GM21360 (cell line): ENCODE results near the gene RFPL3.
"Not testable (repeated sequence)": the region's sequence is repeated elsewhere in the genome, so short reads cannot be mapped to it uniquely, and the experiment has no call there.

Source experiments
- ATAC-seq: cut with Tn5 transposase; IDR thresholded peaks from one replicate; pipeline ENCODE4 v1.9.1; 2021; ENCODE audit warnings: mild to moderate bottlenecking, moderate library complexity; ENCODE audit not compliant: unreplicated experiment

RFPL3 gene

GRCh38 chr22:32352681-32353080 lies 5.0 kb upstream of the RFPL3 start:
- ATAC-seq: no peak

GRCh38 chr22:32353292-32353691 lies 4.4 kb upstream of the RFPL3 start:
- ATAC-seq: no peak

DNA sequence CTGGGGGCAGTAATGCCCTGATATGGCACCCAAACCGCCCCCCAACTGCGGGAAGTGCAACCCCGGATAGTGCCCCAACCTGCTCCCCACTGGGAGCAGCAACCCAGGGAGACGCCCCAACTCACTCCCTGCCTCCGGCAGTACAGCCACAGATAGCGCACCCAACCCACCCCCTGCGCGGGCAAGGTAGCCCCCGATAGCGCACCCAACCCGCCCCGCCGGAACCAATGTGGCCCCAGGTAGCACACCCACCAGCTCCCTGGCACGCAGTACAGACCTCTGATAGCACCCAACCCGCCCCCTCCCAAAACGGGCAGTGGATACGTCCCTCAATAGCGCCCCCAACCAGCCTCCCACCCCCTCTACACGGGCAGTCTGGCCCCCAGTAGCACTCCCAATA lies 3.8 kb upstream of the RFPL3 start:
- no peak for ATAC-seq

- no peak for ATAC-seq
Measured at GRCh38 chr22:32354360-32355351, 3.0 kb upstream of the RFPL3 start.

DNA sequence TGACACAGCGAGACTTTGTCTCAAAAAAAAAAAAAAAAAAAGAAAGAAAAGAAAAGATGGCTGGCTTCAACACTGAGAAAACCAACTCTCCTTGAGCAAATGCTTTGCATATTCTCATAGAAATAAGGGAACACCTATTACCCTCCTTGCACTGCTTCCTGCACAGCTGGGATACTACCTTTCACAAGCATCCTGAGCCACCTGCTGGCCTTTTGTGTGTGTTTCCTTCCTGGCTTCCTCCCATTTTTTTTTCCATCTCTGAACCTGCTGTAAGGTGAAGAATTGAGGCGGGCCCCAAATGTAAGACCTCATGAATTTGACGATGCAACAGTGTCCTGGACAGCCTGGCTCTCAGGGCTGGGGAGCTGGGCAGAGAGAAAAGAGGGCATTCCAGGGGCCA lies 1.9 kb upstream of the RFPL3 start:
- no peak for ATAC-seq

DNA sequence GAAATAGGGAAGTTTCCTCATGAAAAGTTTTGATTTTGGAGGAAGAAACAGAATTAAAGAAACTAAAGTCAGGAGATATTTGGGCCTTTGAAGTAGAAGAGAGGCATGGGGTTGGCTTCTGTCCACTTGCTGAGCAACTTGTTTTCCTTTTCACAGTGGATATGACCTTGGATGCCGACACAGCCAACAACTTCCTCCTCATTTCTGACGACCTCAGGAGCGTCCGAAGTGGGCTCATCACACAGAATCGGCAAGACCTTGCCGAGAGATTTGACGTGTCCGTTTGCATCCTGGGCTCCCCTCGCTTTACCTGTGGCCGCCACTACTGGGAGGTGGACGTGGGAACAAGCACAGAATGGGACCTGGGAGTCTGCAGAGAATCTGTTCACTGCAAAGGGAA lies 2.4 kb downstream of the RFPL3 start:
- not testable (repeated sequence) for ATAC-seq

GRCh38 chr22:32361257-32361656 lies 3.6 kb downstream of the RFPL3 start:
- no peak for ATAC-seq

- ATAC-seq: no peak
Measured at GRCh38 chr22:32364210-32364609, 6.5 kb downstream of the RFPL3 start.

DNA sequence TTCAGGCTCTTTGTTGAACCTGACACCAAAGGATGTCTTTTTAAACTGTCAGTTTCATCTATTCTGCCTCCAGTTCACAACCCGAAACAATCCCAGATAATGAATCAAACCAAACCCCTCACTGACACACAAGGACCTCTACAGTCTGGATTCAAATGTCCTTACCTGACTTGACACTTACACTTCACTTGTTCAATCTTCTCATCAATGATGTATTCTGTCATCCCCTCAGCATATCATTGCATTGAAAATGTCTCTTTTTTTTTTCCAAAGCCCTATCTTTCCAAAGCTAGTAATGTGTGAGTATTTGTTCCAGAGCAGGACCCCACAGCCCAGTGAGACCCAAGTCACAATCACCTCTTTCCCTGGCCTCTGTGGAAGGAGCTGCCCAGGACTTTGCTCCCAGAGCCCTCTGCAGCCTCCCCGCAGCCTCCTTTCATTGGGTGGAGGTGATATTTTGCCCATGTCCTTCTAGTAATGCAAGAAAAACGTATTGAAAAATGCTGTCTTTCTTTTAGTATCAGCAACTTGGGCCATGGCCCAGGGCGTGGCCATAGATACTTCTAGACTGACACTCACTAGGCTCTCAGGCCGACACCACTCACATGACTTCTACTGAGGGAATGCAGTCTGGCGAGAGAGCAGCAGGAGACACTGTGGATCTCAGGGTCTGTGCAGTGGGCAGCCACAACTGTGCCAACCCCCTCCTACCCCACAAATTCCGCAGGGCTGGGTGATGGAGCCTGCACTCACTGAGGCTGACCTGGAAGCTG lies 18.2 kb downstream of the RFPL3 start:
- no peak for ATAC-seq

GRCh38 chr22:32376681-32377080 lies 19.0 kb downstream of the RFPL3 start:
- ATAC-seq: no peak

GRCh38 chr22:32378707-32379272 lies 21.1 kb downstream of the RFPL3 start:
- no peak for ATAC-seq

DNA sequence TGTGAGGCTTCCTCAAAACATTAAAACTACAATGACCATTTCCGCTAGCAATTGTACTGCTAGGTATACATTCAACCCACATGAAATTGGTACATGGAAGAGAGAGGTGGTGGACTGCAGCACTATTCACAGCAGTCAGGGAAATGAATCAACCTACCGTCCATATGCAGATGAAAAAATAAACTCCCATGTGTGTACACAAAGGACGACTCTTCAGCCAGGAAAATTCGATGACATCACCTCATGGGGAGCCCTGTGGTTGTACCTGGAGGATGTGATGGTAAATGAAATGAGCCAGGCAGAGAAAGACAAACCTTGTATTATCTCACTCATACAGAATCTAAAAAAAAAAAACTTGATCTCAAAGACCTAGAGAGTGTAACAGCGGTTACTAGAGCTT lies 23.3 kb downstream of the RFPL3 start:
- ATAC-seq: no peak

DNA sequence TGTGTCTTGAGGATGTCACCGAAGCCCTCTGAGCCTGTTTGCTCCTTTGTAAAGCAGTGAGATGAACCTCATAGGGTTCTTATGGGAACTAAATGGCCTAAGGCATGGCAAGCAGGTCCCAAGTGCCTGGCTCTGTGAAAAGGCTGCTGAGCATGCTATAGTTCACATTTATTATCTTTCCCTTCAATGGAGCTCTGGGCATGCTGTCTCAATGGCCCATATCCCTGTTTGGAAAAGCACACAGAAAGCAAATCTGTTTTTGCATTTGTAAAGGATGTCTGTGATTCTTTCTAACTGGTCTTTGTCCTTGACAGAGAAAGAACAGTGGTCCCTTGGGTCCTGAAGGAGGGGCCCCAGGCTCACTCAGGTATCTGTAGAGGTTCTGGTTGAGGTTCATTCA lies 28.0 kb downstream of the RFPL3 start:
- ATAC-seq: no peak

- no peak for ATAC-seq
Measured at GRCh38 chr22:32389685-32390084, 32.0 kb downstream of the RFPL3 start.

GRCh38 chr22:32395107-32395506 lies 37.4 kb downstream of the RFPL3 start:
- no peak for ATAC-seq

GRCh38 chr22:32396255-32396654 lies 38.6 kb downstream of the RFPL3 start:
- ATAC-seq: no peak

- no peak for ATAC-seq
Measured at GRCh38 chr22:32396746-32397145, 39.1 kb downstream of the RFPL3 start.

- ATAC-seq: no peak
Measured at GRCh38 chr22:32401486-32401885, 43.8 kb downstream of the RFPL3 start.

DNA sequence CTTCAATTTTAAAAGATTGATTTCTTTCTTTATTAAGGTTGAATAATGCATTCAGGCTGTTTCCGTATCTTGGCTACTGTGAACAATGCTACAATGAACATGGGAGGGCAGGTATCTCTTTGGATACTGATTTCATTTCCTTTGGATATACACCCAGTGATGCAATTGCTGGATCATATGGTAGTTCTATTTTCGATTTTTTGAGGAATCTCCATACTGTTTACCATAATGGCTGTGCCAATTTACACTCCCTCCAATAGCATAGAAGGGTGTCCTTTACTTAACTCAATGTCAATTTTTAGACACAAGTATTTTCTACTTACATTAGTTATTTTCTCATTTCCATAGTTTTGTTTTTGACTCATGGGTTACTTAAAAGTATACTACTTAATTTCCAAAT lies 46.4 kb downstream of the RFPL3 start:
- ATAC-seq: no peak

DNA sequence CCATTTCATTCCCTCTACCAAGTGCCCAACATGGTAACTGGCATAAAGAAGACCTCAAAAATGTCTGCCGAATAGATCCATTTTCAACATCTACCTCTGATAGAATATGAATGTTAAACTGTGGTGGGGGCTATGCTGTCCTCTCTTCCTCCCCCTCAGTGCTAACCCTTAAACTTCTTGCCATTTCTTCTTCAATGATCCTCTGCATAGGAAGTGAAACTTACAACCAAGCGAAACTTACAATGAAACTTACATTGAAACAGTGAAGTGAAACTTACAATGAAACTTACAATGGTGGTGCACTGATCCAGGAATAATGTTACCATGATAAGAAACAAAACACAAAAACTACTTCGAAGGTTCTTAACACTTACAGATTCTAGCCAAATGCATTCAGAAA lies 49.6 kb downstream of the RFPL3 start:
- no peak for ATAC-seq

GRCh38 chr22:32407936-32408335 lies 50.3 kb downstream of the RFPL3 start:
- ATAC-seq: no peak

DNA sequence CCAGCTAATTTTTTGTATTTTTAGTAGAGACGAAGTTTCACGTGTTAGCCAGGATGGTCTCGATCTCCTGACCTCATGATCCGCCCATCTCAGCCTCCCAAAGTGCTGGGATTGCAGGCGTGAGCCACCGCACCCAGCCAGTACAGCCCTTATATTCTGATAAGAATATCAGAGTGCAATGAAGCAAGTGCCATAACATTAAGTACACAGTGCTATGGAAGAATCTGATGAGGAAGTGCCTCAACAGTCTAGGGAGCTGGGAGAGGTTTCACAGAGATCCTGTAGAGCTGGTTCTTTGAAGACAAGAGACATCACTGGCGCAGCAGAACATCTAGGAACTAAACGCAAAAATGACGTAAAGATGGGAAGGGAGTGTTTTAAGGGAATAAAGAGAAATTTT lies 52.3 kb downstream of the RFPL3 start:
- no peak for ATAC-seq
